Immature natural killer cell (primary cell): Measurements from ENCODE around the gene CITED1. TPM values are rescaled to one million over a fixed set of nuclear protein-coding genes. Genes with fewer than 3 reads are reported as not detected.

Experiments
- DNase-seq, 3 donors: peaks; one replicate each; pipeline ENCODE4 v3.0.0; 2022; ENCODE audit warnings: mixed read lengths in 1 of 3
- H3K27ac Mint-ChIP-seq, 6 donors: one replicate each; pipeline ENCODE4 v1.8.0; 2020; ENCODE audit warnings: mixed read lengths in 6 of 6, mild to moderate bottlenecking in 5 of 6, inconsistent platforms in 4 of 6, moderate library complexity in 3 of 6
- H3K27me3 Mint-ChIP-seq, 3 donors: one replicate each; pipeline ENCODE4 v1.8.0; 2020 to 2021; ENCODE audit warnings: low read depth in 3 of 3, mild to moderate bottlenecking in 3 of 3, mixed read lengths in 3 of 3, moderate library complexity in 3 of 3, inconsistent platforms in 1 of 3
- H3K36me3 Mint-ChIP-seq, 3 donors: one replicate each; pipeline ENCODE4 v1.8.0; 2020; ENCODE audit warnings: mixed read lengths in 3 of 3, inconsistent platforms in 2 of 3, mild to moderate bottlenecking in 2 of 3
- H3K4me1 Mint-ChIP-seq, 2 donors: one replicate each; pipeline ENCODE4 v1.8.0; 2020; ENCODE audit warnings: inconsistent platforms in 2 of 2, mild to moderate bottlenecking in 2 of 2, mixed read lengths in 2 of 2, moderate library complexity in 1 of 2
- H3K4me3 Mint-ChIP-seq, 5 donors: one replicate each; pipeline ENCODE4 v1.8.0; 2020; ENCODE audit warnings: mild to moderate bottlenecking in 5 of 5, mixed read lengths in 5 of 5, inconsistent platforms in 3 of 5, moderate library complexity in 3 of 5
- H3K9me3 Mint-ChIP-seq, 6 donors: one replicate each; pipeline ENCODE4 v1.8.0; 2020; ENCODE audit warnings: mild to moderate bottlenecking in 6 of 6, mixed read lengths in 6 of 6, inconsistent platforms in 4 of 6, moderate library complexity in 3 of 6
- polyA plus RNA-seq, 3 donors: library from polyadenylated mRNA; unstranded; fragments of 300-500 nt; fragmentation: Illumina TruSeq; gene quantifications; one replicate each; pipeline ENCODE4 v1.2.3, GENCODE V29; 2021

CITED1 gene
- polyA plus RNA-seq, 3 donors from 2014 or later: 1.8 TPM; not detected in 2

DNA sequence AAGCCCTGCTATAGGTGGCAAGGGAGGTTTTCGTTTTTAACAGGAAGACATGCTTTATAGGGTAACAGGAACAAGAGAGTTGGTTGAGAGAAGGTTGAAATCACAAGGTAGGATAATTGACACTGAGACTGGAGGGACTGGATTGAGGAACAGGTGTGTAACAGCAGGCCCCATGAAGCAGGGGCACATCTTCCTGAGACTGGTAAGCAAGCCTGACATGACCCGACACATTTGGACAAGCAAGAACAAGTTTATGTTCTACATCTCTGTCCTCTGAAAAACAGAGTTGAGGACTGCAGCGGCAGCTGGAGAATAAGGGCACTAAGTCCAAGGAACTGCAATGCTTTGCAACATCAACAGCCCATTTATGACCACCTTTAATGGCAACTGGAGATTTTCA, 33.9 kb downstream of the CITED1 start:
- no peaks in the 10 kb centered on the region for H3K9me3 Mint-ChIP-seq
- H3K36me3 Mint-ChIP-seq: peaks cover 4 to 54% (median 49%) of the 10 kb centered on the region in 3 donors
- peaks cover 37 to 53% of the 10 kb centered on the region in 2 donors for H3K4me1 Mint-ChIP-seq
- H3K4me3 Mint-ChIP-seq: no peak overlapping the region
- H3K27me3 Mint-ChIP-seq: peaks cover 0 to 2% (median 0%) of the 10 kb centered on the region in 3 donors
- DNase-seq: no peak
- peak overlapping the region in 4 of 6 donors; percentile 14 to 79 (median 40) for H3K27ac Mint-ChIP-seq

DNA sequence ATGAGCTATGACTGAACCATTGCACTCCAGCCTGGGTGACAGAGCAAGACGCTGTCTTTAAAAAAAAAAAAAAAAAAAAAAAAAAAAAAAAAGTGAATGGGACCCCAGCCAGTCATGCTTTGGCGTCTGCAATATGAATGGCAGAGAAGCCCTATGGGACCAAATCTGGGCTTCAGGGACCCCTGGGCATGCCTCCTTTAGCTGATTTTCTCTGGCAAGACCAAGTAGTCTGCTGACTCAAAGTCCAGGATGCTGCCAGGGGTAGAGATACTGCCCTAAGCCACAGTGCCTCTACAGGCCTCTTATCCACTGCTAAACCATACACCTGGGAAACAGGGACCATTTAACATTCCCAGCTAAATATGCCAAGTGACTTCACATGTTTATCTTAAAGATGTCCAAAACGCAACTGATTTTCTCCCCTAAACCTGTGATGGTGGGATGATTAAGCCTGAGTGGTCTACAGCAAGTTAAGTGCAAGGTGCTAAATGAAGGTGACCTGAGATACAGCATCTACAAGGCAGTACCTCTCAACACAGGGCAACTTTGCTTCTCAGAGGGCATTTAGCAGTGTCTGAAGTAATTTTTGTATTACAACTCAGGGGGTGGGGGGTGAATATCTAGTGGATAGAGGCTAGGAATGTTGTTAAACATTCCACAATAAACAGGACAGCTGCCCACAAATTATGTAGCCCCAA, 34.5 kb downstream of the CITED1 start:
- Mint-ChIP-seq H3K4me3 (no peak overlapping the region), H3K27ac (peak overlapping the region in 3 of 6 donors; percentile 19 to 79 (median 60)), H3K4me1 (peaks cover 37 to 50% of the 10 kb centered on the region in 2 donors), H3K9me3 (no peaks in the 10 kb centered on the region), H3K27me3 (peaks cover 0 to 2% (median 0%) of the 10 kb centered on the region in 3 donors), H3K36me3 (peaks cover 4 to 54% (median 49%) of the 10 kb centered on the region in 3 donors)
- no peak for DNase-seq

DNA sequence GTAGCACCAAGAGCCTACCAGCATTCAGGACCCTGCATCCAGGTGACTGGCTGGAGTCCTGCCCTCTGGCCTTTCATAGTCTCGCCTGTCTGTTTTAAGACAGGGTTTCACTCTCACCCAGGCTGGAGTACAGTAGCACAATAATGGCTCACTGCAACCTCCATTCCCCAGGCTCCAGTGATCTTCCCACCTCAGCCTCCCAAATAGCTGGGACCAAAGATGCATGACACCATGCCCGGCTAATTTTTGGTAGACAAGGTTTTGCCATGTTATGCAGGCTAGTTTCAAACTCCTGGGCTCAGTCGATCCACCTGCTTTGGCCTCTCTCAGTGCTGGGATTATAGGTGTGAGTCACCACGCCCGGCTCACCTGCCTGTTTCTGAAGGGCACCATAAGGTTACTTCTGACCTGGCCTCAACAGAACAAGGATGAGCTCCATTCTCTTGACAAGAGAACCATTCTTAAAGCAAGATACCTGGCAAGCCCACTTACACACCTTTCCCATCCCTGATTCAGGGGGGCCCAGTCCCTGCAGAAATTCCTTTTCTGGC, 35.3 kb downstream of the CITED1 start:
- H3K27me3 Mint-ChIP-seq: peaks cover 0 to 2% (median 0%) of the 10 kb centered on the region in 3 donors
- H3K36me3 Mint-ChIP-seq: peaks cover 4 to 53% (median 46%) of the 10 kb centered on the region in 3 donors
- peaks cover 29 to 41% of the 10 kb centered on the region in 2 donors for H3K4me1 Mint-ChIP-seq
- H3K4me3 Mint-ChIP-seq: no peak overlapping the region
- H3K9me3 Mint-ChIP-seq: no peaks in the 10 kb centered on the region
- peak overlapping the region in 4 of 6 donors; percentile 13 to 71 (median 38) for H3K27ac Mint-ChIP-seq
- DNase-seq: no peak

DNA sequence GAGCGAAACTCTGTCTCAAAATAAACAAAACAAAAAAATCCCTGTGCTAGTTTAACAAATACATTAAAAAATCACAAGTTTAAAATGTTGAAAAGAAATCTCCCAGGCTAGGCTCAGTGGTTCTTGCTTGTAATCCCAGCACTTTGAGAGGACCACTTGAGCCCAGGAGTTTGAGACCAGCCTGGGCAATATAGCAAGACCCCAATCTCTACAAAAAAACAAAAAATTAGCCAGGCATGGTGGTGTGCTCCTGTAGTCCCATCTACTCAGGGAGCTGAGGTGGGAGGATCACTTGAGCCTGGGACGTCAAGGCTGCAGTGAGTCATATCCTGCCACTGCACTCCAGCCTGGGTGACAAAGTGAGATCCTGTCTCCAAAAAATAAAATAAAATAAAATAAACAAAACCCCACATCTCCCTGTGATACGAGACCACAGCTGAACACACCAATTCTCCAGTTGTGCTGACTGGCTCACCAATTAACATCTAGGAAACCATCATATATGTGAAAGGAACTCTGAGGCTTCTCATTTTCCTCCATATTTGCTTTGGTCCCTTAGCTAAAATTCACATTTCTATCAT, 36.0 kb downstream of the CITED1 start:
- Mint-ChIP-seq H3K27ac (peak overlapping the region in 5 of 6 donors; percentile 46 to 81 (median 75)), H3K4me1 (peaks cover 23 to 35% of the 10 kb centered on the region in 2 donors), H3K9me3 (no peaks in the 10 kb centered on the region), H3K36me3 (peaks cover 4 to 50% (median 40%) of the 10 kb centered on the region in 3 donors), H3K27me3 (peaks cover 0 to 2% (median 0%) of the 10 kb centered on the region in 3 donors), H3K4me3 (no peak overlapping the region)
- no peak for DNase-seq

DNA sequence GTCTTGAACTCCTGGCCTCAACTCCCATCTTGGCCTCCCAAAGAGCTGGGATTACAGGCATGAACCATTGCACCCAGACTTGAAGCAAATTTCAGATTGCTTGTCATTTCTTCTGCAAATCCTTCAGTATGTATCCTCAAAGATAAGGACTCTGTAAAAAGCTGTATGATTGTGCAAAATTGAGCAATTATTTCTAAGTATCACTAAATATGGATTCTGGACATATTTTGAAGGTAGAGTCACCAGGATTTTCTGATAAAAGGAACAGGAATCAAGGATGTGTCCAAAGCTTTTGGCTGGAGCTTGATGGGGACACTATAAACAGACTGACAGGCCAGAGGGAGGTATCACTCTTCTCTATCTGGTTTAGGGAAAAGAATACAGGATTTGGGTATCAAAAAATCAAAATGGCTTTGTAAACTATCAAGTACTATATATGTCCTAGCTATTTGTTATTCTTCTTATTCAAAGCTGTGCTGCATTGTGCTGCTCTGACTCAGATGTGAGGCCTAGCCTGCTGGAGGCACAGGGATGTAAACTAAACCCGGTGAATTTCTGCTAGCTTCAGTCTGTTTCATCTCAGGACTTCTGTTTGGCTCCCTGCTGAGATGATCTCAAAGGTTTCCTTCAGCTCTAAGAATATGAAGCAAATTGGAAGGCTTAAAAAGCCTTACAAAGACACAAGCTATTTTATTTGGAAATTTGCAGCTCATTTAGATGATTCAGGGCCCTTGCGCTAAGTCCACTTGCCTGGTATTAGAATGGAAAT, 36.9 kb downstream of the CITED1 start:
- H3K4me1 Mint-ChIP-seq: peaks cover 14 to 25% of the 10 kb centered on the region in 2 donors
- peak overlapping the region in 2 of 6 donors; percentile 0 to 24 for H3K27ac Mint-ChIP-seq
- peaks cover 0 to 2% (median 0%) of the 10 kb centered on the region in 3 donors for H3K27me3 Mint-ChIP-seq
- peaks cover 4 to 40% (median 31%) of the 10 kb centered on the region in 3 donors for H3K36me3 Mint-ChIP-seq
- H3K4me3 Mint-ChIP-seq: no peak overlapping the region
- no peaks in the 10 kb centered on the region for H3K9me3 Mint-ChIP-seq
- no peak for DNase-seq

DNA sequence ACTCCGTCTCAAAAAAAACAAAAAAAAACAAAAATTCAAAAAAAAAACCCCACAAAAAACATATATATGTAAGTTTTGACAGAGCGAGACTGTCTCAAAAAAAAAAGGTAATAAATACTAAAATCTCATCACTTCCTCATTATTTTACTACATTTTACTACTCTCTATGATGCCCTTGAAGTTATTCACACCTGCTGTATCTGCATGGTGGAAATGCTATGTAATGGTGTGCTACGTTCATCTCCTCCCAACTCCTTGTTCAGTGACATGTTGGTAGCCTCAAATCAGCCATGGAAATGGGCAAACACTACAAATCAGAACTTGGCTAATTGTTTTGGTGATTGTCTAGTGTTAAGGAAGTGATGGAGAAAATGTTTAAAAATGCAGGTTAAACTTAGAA, 40.5 kb downstream of the CITED1 start:
- peaks cover 0 to 2% of the 10 kb centered on the region in 2 donors for H3K4me1 Mint-ChIP-seq

DNA sequence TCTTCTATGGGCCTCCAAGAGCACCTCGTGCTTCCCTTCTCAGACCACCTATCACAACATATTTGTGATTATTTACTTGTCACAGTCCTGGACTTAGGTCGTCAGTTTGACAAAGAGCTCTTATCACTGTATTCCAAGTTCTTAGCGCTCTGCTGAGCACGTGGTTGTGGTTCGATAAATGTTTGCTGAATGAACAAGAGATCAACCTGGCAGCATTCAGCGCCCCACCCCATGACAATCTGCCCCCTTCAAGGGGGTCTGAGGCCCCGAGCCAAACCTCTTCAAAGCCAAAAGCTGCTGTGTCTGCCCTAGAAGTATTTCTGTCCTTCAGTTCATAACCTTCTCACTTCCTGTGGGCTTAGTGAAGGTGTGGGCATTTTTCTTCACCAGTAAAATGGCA, 43.6 kb downstream of the CITED1 start:
- Mint-ChIP-seq H3K27me3 (peaks cover 0 to 3% (median 1%) of the 10 kb centered on the region in 3 donors), H3K9me3 (no peaks in the 10 kb centered on the region), H3K4me1 (no peaks in the 10 kb centered on the region), H3K27ac (no peak overlapping the region), H3K36me3 (peaks cover 0 to 16% (median 12%) of the 10 kb centered on the region in 3 donors), H3K4me3 (no peak overlapping the region)
- DNase-seq: no peak

More for the DNA sequence above, 40.5 kb downstream of the CITED1 start:
- DNase-seq: no peak
- peaks cover 4 to 19% (median 18%) of the 10 kb centered on the region in 3 donors for H3K36me3 Mint-ChIP-seq
- peaks cover 1 to 3% (median 2%) of the 10 kb centered on the region in 3 donors for H3K27me3 Mint-ChIP-seq
- no peak overlapping the region for H3K4me3 Mint-ChIP-seq
- H3K27ac Mint-ChIP-seq: no peak overlapping the region
- no peaks in the 10 kb centered on the region for H3K9me3 Mint-ChIP-seq

DNA sequence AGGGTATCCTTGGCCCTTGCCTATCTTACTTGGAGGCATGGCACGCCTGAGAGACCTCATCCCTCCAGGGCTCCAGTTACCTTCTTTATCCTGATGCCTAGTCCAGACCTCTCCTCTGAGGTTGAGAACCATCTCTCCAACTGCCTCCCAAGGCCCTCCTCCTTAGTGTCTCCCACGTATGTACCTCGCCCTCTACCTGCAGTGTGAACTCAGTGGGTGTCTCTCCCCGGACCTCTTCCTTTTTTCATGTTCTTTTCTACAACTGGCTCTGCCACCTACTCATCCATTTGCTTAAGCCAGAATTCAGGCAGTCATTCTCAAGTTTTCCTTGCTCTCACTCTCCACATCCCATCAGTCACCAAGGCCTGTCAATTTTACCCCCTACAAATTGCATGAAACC, 45.3 kb downstream of the CITED1 start:
- no peak for DNase-seq
- H3K4me3 Mint-ChIP-seq: no peak overlapping the region
- H3K27me3 Mint-ChIP-seq: peaks cover 1 to 6% (median 4%) of the 10 kb centered on the region in 3 donors
- H3K36me3 Mint-ChIP-seq: peaks cover 0 to 19% (median 12%) of the 10 kb centered on the region in 3 donors
- no peaks in the 10 kb centered on the region for H3K4me1 Mint-ChIP-seq
- no peaks in the 10 kb centered on the region for H3K9me3 Mint-ChIP-seq
- H3K27ac Mint-ChIP-seq: no peak overlapping the region

DNA sequence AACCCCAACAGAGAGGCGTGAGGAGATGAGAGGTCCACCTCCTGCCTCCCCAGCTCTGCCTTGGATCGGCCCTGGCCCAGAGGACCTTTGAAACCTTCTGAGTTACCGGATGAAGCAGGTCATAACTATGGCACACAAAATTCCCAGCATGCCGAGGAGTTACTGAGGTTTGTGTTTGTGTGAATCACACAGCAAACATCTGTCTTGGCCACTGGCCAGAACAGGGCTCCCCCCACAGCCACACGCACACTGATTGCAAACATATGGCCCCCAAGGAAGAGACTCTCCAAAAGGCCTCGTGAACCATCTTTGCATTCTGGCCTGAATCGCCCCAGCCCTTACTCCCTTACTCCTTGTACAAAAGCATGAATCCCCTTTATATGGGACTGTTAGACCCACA, 47.5 kb downstream of the CITED1 start:
- DNase-seq: no peak
- Mint-ChIP-seq H3K36me3 (peaks cover 0 to 22% (median 16%) of the 10 kb centered on the region in 3 donors), H3K4me3 (no peak overlapping the region), H3K27ac (no peak overlapping the region), H3K4me1 (no peaks in the 10 kb centered on the region), H3K27me3 (peaks cover 0 to 5% (median 3%) of the 10 kb centered on the region in 3 donors), H3K9me3 (no peaks in the 10 kb centered on the region)

DNA sequence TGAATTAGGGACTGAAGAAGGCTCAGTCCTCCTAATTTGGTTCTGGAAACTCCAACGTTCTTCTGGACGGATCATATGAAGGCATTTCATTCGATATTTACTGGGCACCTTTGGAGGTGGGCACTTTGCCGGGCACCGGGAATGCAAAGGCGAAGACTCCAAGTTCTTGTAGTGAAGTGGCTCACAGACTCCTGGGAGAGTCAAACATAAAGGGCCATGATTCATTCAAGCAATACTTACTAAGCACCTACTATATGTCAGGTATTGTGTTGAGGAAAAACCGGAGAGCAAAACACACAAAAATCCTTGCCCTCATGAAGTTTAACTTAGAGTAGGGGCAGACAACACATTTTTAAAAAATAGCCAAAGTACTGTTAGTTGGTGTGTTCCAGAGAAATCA, 49.9 kb downstream of the CITED1 start:
- Mint-ChIP-seq H3K4me1 (no peaks in the 10 kb centered on the region), H3K4me3 (no peak overlapping the region), H3K36me3 (peaks cover 0 to 24% (median 10%) of the 10 kb centered on the region in 3 donors), H3K27ac (no peak overlapping the region), H3K9me3 (no peaks in the 10 kb centered on the region), H3K27me3 (peaks cover 0 to 7% (median 6%) of the 10 kb centered on the region in 3 donors)
- DNase-seq: no peak

DNA sequence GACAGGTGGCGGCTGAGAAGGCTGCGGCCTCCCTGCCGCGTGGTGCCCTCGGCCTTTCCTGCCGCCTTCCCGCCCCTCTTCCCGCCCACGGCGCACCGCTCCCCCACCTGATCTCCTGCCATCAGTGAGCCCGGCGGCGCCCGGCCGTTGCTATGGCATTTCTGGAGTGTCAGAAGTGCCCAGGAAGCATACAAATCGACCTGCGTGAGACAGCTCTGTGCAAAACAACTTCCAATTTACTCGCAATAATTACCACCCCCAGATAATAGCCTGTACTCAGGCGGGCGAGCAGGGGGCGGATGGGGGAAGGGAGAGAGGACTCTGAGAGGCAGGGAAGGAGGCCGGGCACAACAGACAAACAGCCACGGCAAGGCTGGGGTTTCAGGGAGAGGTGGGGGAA, 50.3 kb downstream of the CITED1 start:
- H3K27ac Mint-ChIP-seq: no peak overlapping the region
- H3K4me3 Mint-ChIP-seq: no peak overlapping the region

DNA sequence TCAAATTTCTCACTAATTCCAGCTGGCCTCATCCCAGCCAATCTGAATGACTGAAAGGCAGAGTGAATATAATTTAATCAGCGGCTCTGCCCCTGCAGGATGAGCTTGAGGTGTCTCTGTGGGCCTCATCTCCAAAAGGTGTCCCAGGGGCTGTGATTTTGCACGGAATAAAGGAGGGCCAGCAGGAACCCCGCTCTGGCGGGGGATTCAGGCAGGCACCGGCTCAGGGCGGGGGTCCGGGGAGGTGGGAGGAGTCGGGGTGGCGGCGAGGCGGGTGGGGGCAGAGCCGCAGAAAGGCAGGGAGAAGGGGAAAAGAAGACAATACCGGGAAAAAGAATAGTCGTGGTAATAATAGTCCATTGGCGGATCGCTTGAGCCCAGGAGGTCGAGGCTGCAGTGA, 50.9 kb downstream of the CITED1 start:
- no peak overlapping the region for H3K4me3 Mint-ChIP-seq
- no peak for DNase-seq
- H3K9me3 Mint-ChIP-seq: no peaks in the 10 kb centered on the region
- H3K4me1 Mint-ChIP-seq: no peaks in the 10 kb centered on the region
- peaks cover 0 to 24% (median 10%) of the 10 kb centered on the region in 3 donors for H3K36me3 Mint-ChIP-seq
- H3K27ac Mint-ChIP-seq: no peak overlapping the region
- peaks cover 0 to 7% (median 6%) of the 10 kb centered on the region in 3 donors for H3K27me3 Mint-ChIP-seq

More for the DNA sequence above, 50.3 kb downstream of the CITED1 start:
- Mint-ChIP-seq H3K9me3 (no peaks in the 10 kb centered on the region), H3K36me3 (peaks cover 0 to 24% (median 10%) of the 10 kb centered on the region in 3 donors), H3K27me3 (peaks cover 0 to 7% (median 6%) of the 10 kb centered on the region in 3 donors), H3K4me1 (no peaks in the 10 kb centered on the region)
- DNase-seq: no peak

DNA sequence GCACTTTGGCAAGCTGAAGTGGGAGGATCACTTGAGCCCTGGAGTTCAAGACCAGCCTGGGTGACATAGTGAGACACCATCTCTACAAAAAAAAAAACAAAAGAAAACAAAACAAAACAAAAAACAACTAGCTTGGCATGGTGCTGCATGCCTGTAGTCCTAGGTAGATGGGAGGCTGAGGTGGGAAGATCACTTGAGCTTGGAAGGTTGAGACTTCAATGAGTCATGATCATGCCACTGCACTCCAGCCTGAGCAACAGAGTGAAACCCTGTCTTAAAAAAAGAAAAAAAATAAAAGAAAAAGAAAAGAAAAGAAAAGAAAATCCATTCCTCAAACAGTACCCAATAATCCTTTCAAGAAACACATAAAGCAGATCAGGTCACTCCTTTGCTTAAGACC, 52.0 kb downstream of the CITED1 start:
- no peak overlapping the region for H3K4me3 Mint-ChIP-seq
- peaks cover 0 to 24% (median 10%) of the 10 kb centered on the region in 3 donors for H3K36me3 Mint-ChIP-seq
- H3K4me1 Mint-ChIP-seq: no peaks in the 10 kb centered on the region
- H3K27me3 Mint-ChIP-seq: peaks cover 1 to 8% (median 6%) of the 10 kb centered on the region in 3 donors
- no peak for DNase-seq
- no peaks in the 10 kb centered on the region for H3K9me3 Mint-ChIP-seq
- no peak overlapping the region for H3K27ac Mint-ChIP-seq
